H7 (cell line): ENCODE results near the gene CNN3. TPM values are rescaled to one million over a fixed set of nuclear protein-coding genes. Genes with fewer than 3 reads are reported as not detected.

Source experiments
- DNase-seq: peaks from one replicate; pipeline ENCODE4 v3.0.0; 2012
- H3K27me3 ChIP-seq: 2 replicates; pipeline ENCODE4 v1.6.0; 2011; ENCODE audit warnings: mild to moderate bottlenecking, low read length; ENCODE audit not compliant: control insufficient read depth, insufficient read depth
- H3K36me3 ChIP-seq: replicated peaks from 2 replicates; pipeline ENCODE4 v1.5.1; 2011; ENCODE audit warnings: low read length; ENCODE audit not compliant: control insufficient read depth, insufficient read depth
- H3K4me3 ChIP-seq: 2 replicates; pipeline ENCODE4 v1.5.1; 2011; ENCODE audit warnings: low read depth, mild to moderate bottlenecking, control low read depth, low read length, moderate library complexity; ENCODE audit not compliant: insufficient read depth
- total RNA-seq: library from RNA; depleted of rRNA; stranded (reverse); fragments of >200 nt; shearing (Covaris generic); gene quantifications from 2 replicates; pipeline ENCODE4 v1.2.3, GENCODE V29; 2014

Gene CNN3
- total RNA-seq, 1 experiment from 2014 or later, result 364 TPM

DNA sequence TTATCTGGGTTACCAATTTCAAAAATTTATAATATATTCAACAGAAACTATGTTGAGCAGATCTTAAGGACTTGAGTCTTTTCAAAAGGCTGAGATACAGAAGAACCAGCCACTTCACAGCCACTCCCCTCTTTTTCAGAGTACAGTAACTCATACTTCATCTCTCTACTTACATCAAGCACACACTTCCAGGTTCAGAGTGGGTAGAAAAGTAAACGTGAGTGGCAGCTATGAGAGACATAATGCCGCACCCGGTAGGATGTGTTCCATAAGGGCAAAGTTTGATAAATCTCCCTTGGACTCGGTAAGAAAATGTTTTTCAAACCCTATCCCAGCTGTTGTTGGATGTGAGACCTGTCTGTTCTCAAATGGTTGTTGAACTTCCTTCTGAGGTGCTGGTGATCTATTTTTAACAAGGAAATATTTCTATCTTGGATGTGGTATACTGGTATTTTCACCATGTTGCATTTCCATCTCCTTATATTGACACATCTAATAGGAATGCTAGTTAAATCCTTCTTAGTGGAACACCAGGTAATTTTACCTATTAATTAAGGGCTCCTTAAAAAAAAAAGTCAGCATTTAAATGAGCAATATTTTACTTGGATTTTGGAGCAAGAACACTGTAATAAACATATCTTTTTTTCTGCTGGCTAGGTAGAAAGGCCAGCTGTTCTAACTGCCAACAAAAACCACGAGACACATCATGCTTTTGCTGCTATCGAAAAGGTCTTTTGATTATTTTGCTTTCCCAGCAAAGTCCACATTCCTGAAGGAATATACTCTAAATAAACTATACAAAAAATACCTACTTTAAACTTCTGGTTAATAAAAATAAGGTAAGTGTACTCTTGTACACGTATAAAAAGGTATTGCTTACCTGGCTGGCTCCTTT is 28.2 kb downstream of the CNN3 start:
- no peak for DNase-seq
- Histone ChIP-seq H3K36me3 (peaks cover 14% of the 10 kb centered on the region), H3K4me3 (no peak overlapping the region), H3K27me3 (no peaks in the 10 kb centered on the region)

DNA sequence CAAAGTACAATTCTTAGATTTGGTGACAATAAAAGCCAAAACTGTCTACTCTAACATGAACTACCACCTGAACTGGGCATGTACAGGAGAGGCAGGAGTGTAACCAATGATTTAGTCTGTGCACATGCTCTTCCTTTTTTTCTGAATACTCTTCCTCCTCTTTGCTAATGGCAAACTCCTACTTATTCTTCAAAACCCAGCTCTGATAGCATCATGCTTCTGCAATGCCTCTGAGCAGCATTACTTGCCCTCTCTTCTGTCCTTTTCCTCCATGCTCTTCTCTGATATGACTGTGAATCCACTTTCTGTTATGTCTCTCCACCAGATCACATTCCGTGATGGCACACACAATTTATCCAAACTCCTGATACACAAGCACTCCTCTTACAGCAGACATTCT is 31.4 kb downstream of the CNN3 start:
- H3K36me3 ChIP-seq, result peaks cover 14% of the 10 kb centered on the region
- DNase-seq, result no peak
- no peaks in the 10 kb centered on the region for H3K27me3 ChIP-seq
- no peak overlapping the region for H3K4me3 ChIP-seq

DNA sequence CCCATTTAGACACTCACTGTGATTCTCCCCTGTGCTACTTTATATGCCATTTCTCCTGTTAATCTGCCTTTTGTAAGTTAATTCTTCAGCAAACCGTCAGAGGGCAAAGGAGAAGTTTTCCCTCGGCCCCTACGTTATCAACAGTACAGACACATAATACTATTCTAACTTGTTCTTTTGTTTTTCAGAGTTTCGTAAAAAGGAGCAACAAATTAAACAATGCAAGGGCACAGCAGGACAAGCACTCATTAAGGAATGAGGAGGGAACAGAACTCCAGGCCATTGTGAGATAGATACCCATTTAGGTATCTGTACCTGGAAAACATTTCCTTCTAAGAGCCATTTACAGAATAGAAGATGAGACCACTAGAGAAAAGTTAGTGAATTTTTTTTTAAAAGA is 32.3 kb downstream of the CNN3 start:
- no peak for DNase-seq
- H3K36me3 ChIP-seq, result peaks cover 12% of the 10 kb centered on the region
- H3K4me3 ChIP-seq, result no peak overlapping the region
- no peaks in the 10 kb centered on the region for H3K27me3 ChIP-seq

DNA sequence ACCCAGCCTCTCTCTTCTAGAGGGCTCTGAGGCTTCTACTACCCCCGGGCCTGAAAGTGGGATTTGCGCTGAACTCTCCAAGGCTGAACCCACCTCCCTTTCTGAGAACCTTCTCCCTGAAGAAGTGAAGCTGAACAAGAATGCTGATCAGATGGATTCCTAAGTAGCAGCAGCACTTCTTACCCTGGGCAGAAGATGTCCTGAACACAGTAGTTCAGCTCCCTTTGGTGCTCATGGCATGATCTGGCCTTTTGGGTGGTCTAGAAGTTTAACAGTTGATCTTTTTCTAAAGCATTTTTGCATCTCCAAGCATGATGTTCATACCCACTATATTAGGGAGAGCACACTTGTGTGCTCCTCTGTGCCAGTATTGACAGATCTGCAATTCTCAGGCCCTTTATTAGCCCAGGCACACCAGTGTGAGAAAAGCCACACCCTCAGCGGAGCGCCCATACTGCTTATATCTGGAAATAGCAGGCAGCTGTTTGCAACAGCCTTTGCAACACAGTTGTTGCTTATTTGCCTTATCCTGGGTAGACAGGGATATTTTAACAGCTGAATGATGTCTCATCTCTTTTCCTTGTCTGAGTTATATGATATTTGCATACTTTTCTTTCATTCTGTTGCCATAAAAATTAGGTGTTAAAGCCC is 34.2 kb downstream of the CNN3 start:
- H3K4me3 ChIP-seq, result no peak overlapping the region
- peaks cover 8% of the 10 kb centered on the region for H3K36me3 ChIP-seq
- no peak for DNase-seq
- H3K27me3 ChIP-seq, result no peaks in the 10 kb centered on the region

DNA sequence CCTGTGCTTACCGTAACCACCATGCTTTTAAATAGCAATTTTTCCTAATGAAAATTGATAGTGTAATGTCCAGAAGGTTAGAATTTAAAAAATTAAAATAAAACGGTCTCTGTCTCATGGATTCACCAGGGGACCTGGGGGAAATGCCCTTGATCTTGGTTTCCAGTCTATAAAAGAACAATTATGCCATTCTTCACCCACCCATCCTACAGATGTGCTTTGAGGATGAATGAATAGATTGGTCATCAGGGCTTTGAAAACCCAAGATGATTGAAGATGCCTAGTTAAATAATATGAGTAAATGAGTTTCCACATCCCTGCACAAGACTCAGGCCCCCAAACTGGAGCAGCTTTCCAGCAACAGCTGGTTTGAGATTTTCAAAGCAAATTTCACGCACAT is 38.7 kb downstream of the CNN3 start:
- DNase-seq, result no peak
- Histone ChIP-seq H3K27me3 (no peaks in the 10 kb centered on the region), H3K36me3 (no peaks in the 10 kb centered on the region), H3K4me3 (no peak overlapping the region)

- DNase-seq, result peak; percentile 66
- Histone ChIP-seq H3K27me3 (no peaks in the 10 kb centered on the region), H3K36me3 (no peaks in the 10 kb centered on the region), H3K4me3 (no peak overlapping the region)
These were observed 39.2 kb downstream of the CNN3 start for GRCh38 chr1:94887603-94888171.

- H3K36me3 ChIP-seq, result no peaks in the 10 kb centered on the region
- H3K27me3 ChIP-seq, result no peaks in the 10 kb centered on the region
- DNase-seq, result no peak
- H3K4me3 ChIP-seq, result no peak overlapping the region
These were observed 39.8 kb downstream of the CNN3 start for GRCh38 chr1:94887106-94887505.

DNA sequence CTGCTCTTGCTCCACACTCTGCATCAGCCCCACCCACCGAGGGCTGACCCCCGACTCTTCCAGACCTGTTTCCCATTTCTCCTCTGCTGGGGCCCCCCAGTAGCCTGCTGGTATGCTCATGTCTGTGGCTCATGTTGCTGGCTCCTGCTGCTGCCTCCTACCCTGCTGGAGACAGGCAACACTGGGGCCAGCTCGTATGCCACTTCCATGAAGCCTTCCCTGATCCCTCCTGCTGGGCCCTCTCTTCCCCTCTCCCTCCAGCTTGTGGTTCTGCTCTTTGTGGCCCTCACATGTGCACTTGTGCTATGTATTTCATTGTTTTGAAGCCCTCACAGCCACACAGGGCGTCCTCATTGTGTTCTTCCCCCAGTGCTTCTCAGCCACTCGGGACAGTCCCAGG is 40.5 kb downstream of the CNN3 start:
- no peak for DNase-seq
- no peaks in the 10 kb centered on the region for H3K27me3 ChIP-seq
- no peak overlapping the region for H3K4me3 ChIP-seq

DNA sequence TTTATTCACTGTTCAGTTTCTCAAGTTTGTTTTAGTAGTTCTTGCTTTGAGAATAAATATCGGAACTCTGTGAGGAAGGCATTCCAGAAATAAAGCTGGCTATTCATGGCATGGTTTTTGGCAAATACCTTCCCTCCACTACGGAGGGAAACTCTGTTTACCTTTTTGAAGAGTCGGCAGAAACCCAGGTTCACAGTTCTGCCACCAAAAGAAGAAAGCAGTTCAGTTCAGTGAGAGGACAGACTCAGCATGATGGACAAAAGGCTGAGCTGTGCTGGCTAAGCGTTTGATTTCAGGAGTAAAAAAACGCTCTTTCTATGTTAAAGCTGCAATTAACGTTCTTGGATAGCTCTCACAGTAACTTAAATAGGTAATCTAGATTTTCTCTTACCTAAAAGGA is 42.4 kb downstream of the CNN3 start:
- Histone ChIP-seq H3K27me3 (no peaks in the 10 kb centered on the region), H3K36me3 (no peaks in the 10 kb centered on the region), H3K4me3 (no peak overlapping the region)
- no peak for DNase-seq

More for the DNA sequence above, 40.5 kb downstream of the CNN3 start:
- H3K36me3 ChIP-seq, result no peaks in the 10 kb centered on the region

DNA sequence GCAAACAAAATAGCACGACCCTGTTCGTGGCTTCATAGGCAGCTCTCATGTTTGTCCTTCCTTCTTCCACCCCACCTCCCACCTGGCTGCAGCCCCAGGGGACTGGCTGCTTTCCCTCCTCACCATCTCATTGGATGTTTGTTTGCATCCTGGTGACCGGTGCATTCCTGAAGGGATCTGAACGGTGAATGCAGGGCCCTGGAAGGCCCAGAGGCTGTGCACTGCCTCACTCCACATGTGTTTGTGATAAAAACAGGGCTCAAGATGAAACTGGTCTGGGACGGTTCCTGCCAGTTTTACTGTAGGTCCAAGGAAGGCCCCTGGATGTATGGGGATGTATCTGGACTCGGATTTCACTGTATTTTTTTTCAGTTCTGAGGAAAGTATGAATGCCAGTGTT is 42.8 kb downstream of the CNN3 start:
- Histone ChIP-seq H3K27me3 (no peaks in the 10 kb centered on the region), H3K36me3 (no peaks in the 10 kb centered on the region), H3K4me3 (no peak overlapping the region)
- peak; percentile 79 for DNase-seq

- Histone ChIP-seq H3K27me3 (no peaks in the 10 kb centered on the region), H3K36me3 (no peaks in the 10 kb centered on the region), H3K4me3 (no peak overlapping the region)
- no peak for DNase-seq
These were observed 43.2 kb downstream of the CNN3 start for GRCh38 chr1:94883691-94884090.

DNA sequence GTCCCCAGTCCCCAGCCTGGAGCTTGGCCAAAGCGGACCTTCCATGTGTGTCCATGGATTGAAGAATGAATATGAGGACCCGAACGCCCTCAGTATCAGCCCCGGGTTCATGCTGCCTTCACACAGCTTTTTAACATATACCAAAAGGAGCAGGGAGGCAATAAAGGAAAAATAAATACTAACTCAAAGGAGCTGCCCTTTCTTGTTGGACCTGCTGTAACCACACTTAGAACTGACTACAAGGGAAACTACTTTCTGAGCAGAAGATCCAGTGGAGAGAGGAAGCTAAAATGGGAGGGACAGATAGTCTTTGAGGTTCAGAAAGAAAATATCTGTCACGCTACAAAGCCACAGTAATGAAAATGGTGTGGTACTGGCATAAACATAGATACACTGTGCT is 48.6 kb downstream of the CNN3 start:
- H3K4me3 ChIP-seq, result no peak overlapping the region
- no peak for DNase-seq
- no peaks in the 10 kb centered on the region; the same call in 1 of the 2 replicates for H3K36me3 ChIP-seq
- no peaks in the 10 kb centered on the region for H3K27me3 ChIP-seq

DNA sequence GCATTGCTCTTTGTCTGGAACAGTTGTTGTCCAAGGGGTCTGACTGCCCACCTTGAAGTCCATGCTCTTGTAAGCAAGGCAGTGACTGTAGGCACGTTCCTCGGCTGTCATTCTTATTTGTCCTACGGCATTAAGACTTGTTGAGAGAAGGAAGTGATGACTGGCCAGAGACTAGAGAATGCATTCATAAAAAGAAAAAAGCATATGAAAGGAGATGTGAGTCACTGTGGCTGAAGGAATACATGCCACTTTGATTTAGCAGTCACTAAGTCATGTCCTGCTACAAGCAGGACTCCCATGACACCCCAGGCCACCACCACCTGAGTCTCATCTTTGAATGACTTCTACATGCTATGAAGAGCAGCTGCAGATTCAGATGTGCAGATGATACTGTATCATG is 50.5 kb downstream of the CNN3 start:
- no peaks in the 10 kb centered on the region for H3K27me3 ChIP-seq
- no peak overlapping the region for H3K4me3 ChIP-seq
- no peaks in the 10 kb centered on the region; the same call in 1 of the 2 replicates for H3K36me3 ChIP-seq
- no peak for DNase-seq

DNA sequence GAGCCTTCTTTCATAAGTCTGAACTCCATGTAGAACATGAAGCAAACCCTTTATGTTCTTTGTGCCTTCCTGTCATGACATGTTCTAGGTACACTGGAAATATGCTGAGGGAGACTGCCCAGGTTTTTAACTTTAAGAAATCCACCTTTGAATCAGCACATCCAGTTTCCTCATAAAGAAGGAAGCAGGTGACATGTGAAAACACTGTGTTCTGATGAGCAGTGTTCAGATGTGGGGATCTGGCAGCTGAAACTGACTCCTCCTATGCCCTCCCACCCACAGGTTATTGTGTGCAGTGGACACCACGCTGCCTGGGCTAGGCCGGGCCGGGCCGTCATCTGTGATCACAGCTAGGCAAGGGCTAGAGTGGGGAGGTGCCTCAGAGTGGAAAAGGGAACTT is 51.1 kb downstream of the CNN3 start:
- H3K27me3 ChIP-seq, result no peaks in the 10 kb centered on the region
- DNase-seq, result no peak
- H3K36me3 ChIP-seq, result no peaks in the 10 kb centered on the region; the same call in 1 of the 2 replicates
- H3K4me3 ChIP-seq, result no peak overlapping the region

- no peak overlapping the region for H3K4me3 ChIP-seq
- H3K27me3 ChIP-seq, result no peaks in the 10 kb centered on the region
- H3K36me3 ChIP-seq, result no peaks in the 10 kb centered on the region; the same call in 1 of the 2 replicates
- DNase-seq, result no peak
These were observed 52.5 kb downstream of the CNN3 start for GRCh38 chr1:94874423-94874822.
